T-cell (primary cell): ENCODE results near the gene CLEC12A. TPM values are rescaled to one million over a fixed set of nuclear protein-coding genes. Genes with fewer than 3 reads are reported as not detected.
"Not testable (repeated sequence)": the region's sequence is repeated elsewhere in the genome, so short reads cannot be mapped to it uniquely, and the experiment has no call there.

Experiments
- ATAC-seq, 4 experiments: fragments of 200-7000 bp in 3 of 4; fragments of 150-1000 bp in 1 of 4; cut with Tn5 transposase; replicated peaks in 1 of 4; 1 replicate in 3 of 4; 2 replicates in 1 of 4; pipeline ENCODE4 v1.10.0; 2021; ENCODE audit warnings: moderate library complexity in 3 of 4, mild to moderate bottlenecking in 2 of 4, moderate number of reproducible peaks in 1 of 4
- CTCF ChIA-PET, 2 donors: fragments of 300-600 bp; sonication (Branson Sonifier 250); formaldehyde crosslinking; loops; one replicate each; lab custom pipeline; 2022; ENCODE audit warnings: antibody characterized with exemption in 2 of 2; lab: Charles Lee
- POLR2A ChIA-PET, 2 donors: fragments of 300-600 bp; sonication (Branson Sonifier 250); formaldehyde crosslinking; loops; one replicate each; lab custom pipeline; 2022; ENCODE audit warnings: antibody characterized with exemption in 2 of 2; lab: Charles Lee
- DNase-seq, 35 experiments: peaks; one replicate each; pipeline versions ENCODE4 v3.0.0 to v3.0.0-alpha.2; 2013 to 2023
- H3K27ac ChIP-seq: one replicate; pipeline ENCODE4 v1.5.1; 2013; ENCODE audit warnings: low read length
- H3K27me3 ChIP-seq, 2 experiments: replicated peaks in 1 of 2; 1 replicate in 1 of 2; 2 replicates in 1 of 2; pipeline versions ENCODE4 v1.6.1 to v1.7.0; 2013; ENCODE audit warnings: low read length in 1 of 2, mixed read lengths in 1 of 2; ENCODE audit not compliant: control insufficient read depth in 2 of 2, insufficient read depth in 2 of 2; ENCODE audit errors: extremely low read depth in 1 of 2
- H3K36me3 ChIP-seq, 2 donors: 1 replicate in 1 of 2; 2 replicates in 1 of 2; pipeline versions ENCODE4 v1.6.1 to v1.7.0; 2013; ENCODE audit warnings: low read length in 1 of 2; ENCODE audit not compliant: control insufficient read depth in 2 of 2, insufficient read depth in 1 of 2; ENCODE audit errors: extremely low read depth in 1 of 2
- H3K4me1 ChIP-seq, 2 experiments: 1 replicate in 1 of 2; 2 replicates in 1 of 2; pipeline versions ENCODE4 v1.6.1 to v1.7.0; 2013; ENCODE audit warnings: low read length in 2 of 2, mixed read lengths in 1 of 2; ENCODE audit not compliant: insufficient read depth in 2 of 2, control insufficient read depth in 1 of 2; ENCODE audit errors: extremely low read depth in 1 of 2
- H3K4me3 ChIP-seq, 2 donors: 1 replicate in 1 of 2; 2 replicates in 1 of 2; pipeline versions ENCODE4 v1.5.1 to v1.7.0; 2013; ENCODE audit warnings: mild to moderate bottlenecking in 2 of 2, low read length in 1 of 2, moderate library complexity in 1 of 2; ENCODE audit not compliant: control insufficient read depth in 1 of 2; ENCODE audit errors: extremely low read depth in 1 of 2
- H3K9me3 ChIP-seq: 2 replicates; pipeline ENCODE4 v1.7.0; 2013
- H3K27ac Mint-ChIP-seq, 2 donors: one replicate each; pipeline ENCODE4 v1.8.0; 2020 to 2021; ENCODE audit warnings: mild to moderate bottlenecking in 2 of 2, mixed read lengths in 2 of 2
- H3K27me3 Mint-ChIP-seq, 2 donors: one replicate each; pipeline ENCODE4 v1.8.0; 2021 to 2022; ENCODE audit warnings: mixed read lengths in 2 of 2
- H3K36me3 Mint-ChIP-seq: one replicate; pipeline ENCODE4 v1.8.0; 2021; ENCODE audit warnings: mixed read lengths
- H3K4me1 Mint-ChIP-seq, 3 donors: one replicate each; pipeline ENCODE4 v1.8.0; 2020 to 2022; ENCODE audit warnings: mixed read lengths in 3 of 3, mild to moderate bottlenecking in 1 of 3
- H3K4me3 Mint-ChIP-seq, 3 donors: one replicate each; pipeline ENCODE4 v1.8.0; 2020 to 2022; ENCODE audit warnings: mild to moderate bottlenecking in 3 of 3, mixed read lengths in 3 of 3, moderate library complexity in 3 of 3
- H3K9me3 Mint-ChIP-seq, 3 donors: one replicate each; pipeline ENCODE4 v1.8.0; 2020 to 2022; ENCODE audit warnings: mixed read lengths in 3 of 3
- WGBS: methylation state at CpG from one replicate; pipeline ENCODE4 v1.1.5; 2013; ENCODE audit warnings: missing lambda C conversion rate; ENCODE audit not compliant: insufficient coverage; 5-methylcytosine and 5-hydroxymethylcytosine counted together
- total RNA-seq, 35 experiments: library from RNA in 6 of 35; stranded (reverse) in 6 of 35; fragments of 120-200 nt in 1 of 35; gene quantifications; one replicate each; pipeline versions ENCODE4 v1.2.1 to v1.2.4 and lab custom pipeline; 2013 to 2026

Gene CLEC12A
- total RNA-seq, 5 donors from 2014 or later (not counting 1 experiment from before 2014, with no cell fraction given): 0.26 TPM; not detected in 4

DNA sequence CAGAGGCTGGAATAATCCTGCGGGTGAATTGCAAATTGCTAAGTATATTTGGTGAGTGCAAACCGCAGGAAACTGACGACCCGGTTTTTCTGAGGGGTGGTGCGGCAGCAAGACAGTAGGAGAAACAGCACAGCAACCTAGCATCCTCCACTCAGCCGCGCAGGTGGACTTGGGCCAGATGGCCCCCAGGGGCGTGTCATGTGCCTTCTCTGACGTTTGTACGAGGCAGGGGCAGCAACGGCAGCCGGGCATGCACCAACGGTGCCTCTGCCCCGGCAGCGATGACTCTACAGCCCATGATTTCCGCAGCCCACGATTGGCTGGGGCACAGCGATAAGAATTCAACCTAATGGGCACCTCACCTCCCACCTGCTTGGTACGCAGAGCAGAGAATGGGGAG is 28.0 kb upstream of the CLEC12A start:
- ChIA-PET POLR2A (no interaction called here), CTCF (no interaction called here)
- no peak overlapping the region for H3K27ac ChIP-seq
- no peak overlapping the region for H3K4me3 ChIP-seq
- H3K36me3 ChIP-seq: no peaks in the 10 kb centered on the region
- no peaks in the 10 kb centered on the region for H3K36me3 Mint-ChIP-seq
- H3K4me1 Mint-ChIP-seq: peaks cover 18 to 21% (median 19%) of the 10 kb centered on the region in 3 donors
- H3K4me3 Mint-ChIP-seq: peak overlapping the region; percentile 62 to 71 (median 68)
- WGBS: 64% methylated on average over 18 of the region's 19 CpGs
- ATAC-seq (peak in 3 of 4 experiments; percentile 45 to 71 (median 69)), DNase-seq (peak in 10 of 35 experiments; percentile 2 to 48 (median 8))
- peaks cover 0 to 6% of the 10 kb centered on the region in 2 experiments for H3K27me3 ChIP-seq
- peak overlapping the region; percentile 4 to 20 for H3K27ac Mint-ChIP-seq
- H3K9me3 ChIP-seq: no peaks in the 10 kb centered on the region
- no peaks in the 10 kb centered on the region for H3K9me3 Mint-ChIP-seq
- peaks cover 0 to 10% of the 10 kb centered on the region in 2 donors for H3K27me3 Mint-ChIP-seq
- peaks cover 0 to 7% of the 10 kb centered on the region in 2 experiments for H3K4me1 ChIP-seq

DNA sequence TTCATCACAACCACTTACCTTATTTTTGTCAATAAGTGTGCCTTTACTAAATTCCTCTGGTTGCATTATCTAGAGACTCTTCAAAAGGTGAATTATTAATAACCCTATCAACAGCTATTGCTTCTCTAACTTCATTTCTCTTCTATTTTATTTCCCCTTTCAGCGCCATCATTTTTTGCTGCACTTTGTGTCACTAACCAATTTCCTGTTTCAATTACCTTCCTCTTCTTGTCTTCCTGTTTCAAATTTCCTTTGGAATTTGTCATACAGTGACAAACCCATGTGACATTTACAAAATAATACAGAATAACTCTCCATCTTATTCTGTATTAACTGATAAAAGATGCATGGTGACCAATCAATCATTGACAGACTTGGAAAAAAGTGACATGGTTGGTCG is 26.8 kb upstream of the CLEC12A start:
- Mint-ChIP-seq H3K27ac (no peak overlapping the region), H3K4me3 (peak overlapping the region in 1 of 3 donors; percentile 29), H3K36me3 (no peaks in the 10 kb centered on the region), H3K4me1 (peaks cover 27 to 33% (median 31%) of the 10 kb centered on the region in 3 donors), H3K9me3 (no peaks in the 10 kb centered on the region), H3K27me3 (peaks cover 0 to 6% of the 10 kb centered on the region in 2 donors)
- CTCF ChIA-PET: no interaction called here
- Histone ChIP-seq H3K36me3 (no peaks in the 10 kb centered on the region), H3K27ac (no peak overlapping the region), H3K4me3 (no peak overlapping the region), H3K9me3 (no peaks in the 10 kb centered on the region), H3K27me3 (peaks cover 0 to 6% of the 10 kb centered on the region in 2 experiments), H3K4me1 (peaks cover 3 to 18% of the 10 kb centered on the region in 2 experiments)
- WGBS: 36% methylated on average over 1 of the region's 2 CpGs
- DNase-seq: no peak
- ATAC-seq: no peak
- POLR2A ChIA-PET: interaction anchor here in 1 of 2 donors (0.6 kb wide), 1 partner anchor 68 kb away, joined by 3 read pairs; no protein-coding TSS in a partner anchor

DNA sequence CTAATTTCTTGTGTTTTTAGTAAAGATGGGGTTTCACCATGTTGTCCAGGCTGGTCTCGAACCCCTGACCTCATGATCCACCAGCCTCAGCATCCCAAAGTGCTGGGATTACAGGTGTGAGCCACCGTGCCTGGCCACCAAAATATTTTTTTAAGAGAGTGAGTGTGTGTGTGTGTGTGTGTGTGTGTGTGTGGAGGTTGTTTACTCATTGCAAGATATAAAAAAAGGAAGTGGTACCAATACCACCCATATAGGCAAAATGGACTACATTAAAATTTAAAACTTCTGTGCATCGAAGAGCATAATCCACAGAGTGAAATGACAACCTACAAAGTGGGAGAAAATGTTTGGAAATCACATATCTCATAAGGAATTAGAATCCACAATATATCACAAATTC is 23.5 kb upstream of the CLEC12A start:
- Histone ChIP-seq H3K4me3 (no peak overlapping the region), H3K27ac (no peak overlapping the region), H3K36me3 (no peaks in the 10 kb centered on the region), H3K9me3 (no peaks in the 10 kb centered on the region), H3K27me3 (peaks cover 0 to 6% of the 10 kb centered on the region in 2 experiments), H3K4me1 (peaks cover 19 to 38% of the 10 kb centered on the region in 2 experiments)
- H3K36me3 Mint-ChIP-seq: no peaks in the 10 kb centered on the region
- no CpG with 5 or more reads among the region's 3 CpGs for WGBS
- H3K4me3 Mint-ChIP-seq: no peak overlapping the region
- DNase-seq: no peak
- peaks cover 0 to 3% of the 10 kb centered on the region in 2 donors for H3K27me3 Mint-ChIP-seq
- H3K4me1 Mint-ChIP-seq: peaks cover 45 to 54% (median 53%) of the 10 kb centered on the region in 3 donors
- CTCF ChIA-PET: no interaction called here
- no peak for ATAC-seq
- POLR2A ChIA-PET: no interaction called here
- H3K27ac Mint-ChIP-seq: no peak overlapping the region
- no peaks in the 10 kb centered on the region for H3K9me3 Mint-ChIP-seq

DNA sequence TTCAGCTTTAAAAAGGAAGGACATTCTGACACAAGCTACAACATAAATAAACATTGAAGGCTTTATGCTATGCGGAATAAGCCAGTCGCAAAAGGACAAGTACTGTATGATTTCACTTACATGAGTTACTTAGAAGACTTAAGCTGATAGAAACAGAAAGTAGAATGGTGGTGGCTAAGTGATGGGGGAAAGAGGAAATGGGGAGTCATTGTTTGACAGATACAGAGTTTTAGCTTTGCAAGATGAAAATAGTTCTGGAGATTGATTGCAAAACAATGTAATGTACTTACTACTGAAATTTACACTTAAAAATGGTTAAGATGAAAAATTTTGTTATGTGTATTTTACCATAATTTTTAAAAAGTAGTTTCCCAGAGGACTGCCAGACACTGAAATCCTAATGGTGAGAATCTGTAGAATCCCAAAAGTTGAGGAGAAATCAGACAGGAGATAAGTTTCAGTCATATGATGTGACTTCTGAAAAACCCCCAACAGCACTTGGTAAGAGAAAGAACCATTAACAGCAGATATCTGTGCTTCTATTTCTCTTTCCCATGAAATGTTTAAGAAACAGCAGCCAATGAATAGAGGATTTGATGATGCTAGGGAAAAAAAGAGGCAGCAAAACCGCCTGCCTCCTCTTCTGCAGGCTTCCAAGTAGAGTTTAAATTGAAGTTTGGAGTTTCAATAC is 22.5 kb upstream of the CLEC12A start:
- Mint-ChIP-seq H3K36me3 (no peaks in the 10 kb centered on the region), H3K9me3 (no peaks in the 10 kb centered on the region), H3K27me3 (no peaks in the 10 kb centered on the region), H3K4me1 (peaks cover 45 to 46% (median 46%) of the 10 kb centered on the region in 3 donors), H3K27ac (peak overlapping the region; percentile 34 to 62), H3K4me3 (peak overlapping the region in 1 of 3 donors; percentile 13)
- ATAC-seq (peak; percentile 56 to 66 (median 64)), DNase-seq (peak in 1 of 35 experiments; percentile 43)
- no peaks in the 10 kb centered on the region for H3K36me3 ChIP-seq
- H3K9me3 ChIP-seq: no peaks in the 10 kb centered on the region
- H3K4me1 ChIP-seq: peaks cover 19 to 38% of the 10 kb centered on the region in 2 experiments
- no peak overlapping the region for H3K4me3 ChIP-seq
- H3K27ac ChIP-seq: no peak overlapping the region
- POLR2A ChIA-PET: no interaction called here
- no peaks in the 10 kb centered on the region for H3K27me3 ChIP-seq
- 20% methylated on average over 1 of the region's 3 CpGs for WGBS
- CTCF ChIA-PET: interaction anchor here in 1 of 2 donors (0.5 to 1.2 kb wide), 5 partner anchors 9 to 1844 kb away, joined by 3 to 6 read pairs (median 4); no protein-coding TSS in a partner anchor

DNA sequence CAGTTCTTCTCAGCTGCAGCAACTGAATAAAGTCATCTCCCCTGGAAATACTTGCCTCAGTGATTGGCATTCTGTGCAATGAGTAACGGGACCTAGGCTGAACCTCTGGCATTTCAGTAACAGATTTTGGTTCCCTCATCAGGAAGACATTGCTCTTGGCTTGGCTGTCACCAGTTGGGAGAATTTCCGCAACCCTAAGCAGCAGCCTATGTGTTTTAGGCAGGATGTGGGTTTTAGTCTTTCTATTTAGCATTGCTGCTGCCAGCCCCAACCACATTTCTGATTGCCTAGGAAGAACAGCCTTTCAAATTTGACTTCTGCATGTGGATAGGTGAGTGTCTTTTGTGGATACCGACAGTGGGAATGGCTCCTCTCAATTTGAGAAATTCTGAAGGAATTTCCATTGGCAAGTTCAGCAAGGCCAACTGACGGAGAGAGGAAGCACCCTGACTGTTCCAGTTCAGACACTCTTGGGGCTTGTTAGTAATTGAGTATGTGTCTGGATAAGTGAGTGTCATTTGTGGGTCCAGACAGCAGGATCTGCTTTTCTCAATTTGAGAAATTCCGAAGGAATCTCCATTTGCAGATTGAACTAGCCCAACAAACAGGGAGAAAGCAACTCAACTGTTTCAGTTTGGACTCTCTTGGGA is 20.1 kb upstream of the CLEC12A start:
- Mint-ChIP-seq H3K9me3 (no peaks in the 10 kb centered on the region), H3K27ac (peak overlapping the region; percentile 19 to 78), H3K36me3 (no peaks in the 10 kb centered on the region), H3K4me3 (peak overlapping the region in 2 of 3 donors; percentile 29 to 65), H3K4me1 (peaks cover 42 to 47% (median 46%) of the 10 kb centered on the region in 3 donors), H3K27me3 (no peaks in the 10 kb centered on the region)
- Histone ChIP-seq H3K4me1 (peaks cover 19 to 42% of the 10 kb centered on the region in 2 experiments), H3K27me3 (no peaks in the 10 kb centered on the region), H3K4me3 (peak overlapping the region in 1 of 2 donors; percentile 5), H3K36me3 (no peaks in the 10 kb centered on the region), H3K27ac (no peak overlapping the region), H3K9me3 (no peaks in the 10 kb centered on the region)
- POLR2A ChIA-PET: no interaction called here
- DNase-seq: peak; percentile 10 to 64 (median 37)
- ATAC-seq: peak; percentile 92 to 98 (median 96)
- 15% methylated on average over 4 of the region's 5 CpGs for WGBS
- CTCF ChIA-PET: no interaction called here

DNA sequence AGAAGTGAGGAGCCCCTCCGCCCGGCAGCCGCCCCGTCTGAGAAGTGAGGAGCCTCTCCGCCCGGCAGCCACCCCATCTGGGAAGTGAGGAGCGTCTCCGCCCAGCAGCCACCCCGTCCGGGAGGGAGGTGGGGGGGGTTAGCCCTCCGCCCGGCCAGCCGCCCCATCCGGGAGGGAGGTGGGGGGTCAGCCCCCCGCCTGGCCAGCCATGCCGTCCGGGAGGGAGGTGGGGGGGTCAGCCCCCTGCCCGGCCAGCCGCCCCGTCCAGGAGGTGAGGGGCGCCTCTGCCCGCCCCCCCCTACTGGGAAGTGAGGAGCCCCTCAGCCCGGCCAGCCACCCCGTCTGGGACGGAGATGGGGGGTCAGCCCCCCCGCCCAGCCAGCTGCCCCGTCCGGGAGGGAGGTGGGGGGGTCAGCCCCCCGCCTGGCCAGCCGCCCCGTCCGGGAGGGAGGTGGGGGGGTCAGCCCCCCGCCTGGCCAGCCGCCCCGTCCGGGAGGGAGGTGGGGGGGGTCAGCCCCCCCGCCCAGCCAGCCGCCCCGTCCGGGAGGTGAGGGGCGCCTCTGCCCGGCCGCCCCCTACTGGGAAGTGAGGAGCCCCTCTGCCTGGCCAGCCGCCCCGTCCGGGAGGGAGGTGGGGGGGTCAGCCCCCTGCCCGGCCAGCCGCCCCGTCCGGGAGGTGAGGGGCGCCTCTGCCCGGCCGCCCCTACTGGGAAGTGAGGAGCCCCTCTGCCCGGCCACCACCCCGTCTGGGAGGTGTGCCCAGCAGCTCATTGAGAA is 18.1 kb upstream of the CLEC12A start:
- H3K27me3 Mint-ChIP-seq, H3K4me3 Mint-ChIP-seq, H3K27ac Mint-ChIP-seq, H3K9me3 ChIP-seq, H3K9me3 Mint-ChIP-seq, DNase-seq, ATAC-seq, H3K27me3 ChIP-seq, POLR2A ChIA-PET, H3K36me3 Mint-ChIP-seq, H3K27ac ChIP-seq, H3K4me3 ChIP-seq, H3K36me3 ChIP-seq, CTCF ChIA-PET: not testable (repeated sequence)
- no CpG with 5 or more reads among the region's 55 CpGs for WGBS
- peaks cover 32 to 52% of the 10 kb centered on the region in 2 experiments for H3K4me1 ChIP-seq
- H3K4me1 Mint-ChIP-seq: peaks cover 52 to 59% (median 55%) of the 10 kb centered on the region in 3 donors
